ENCODE results near the gene MAD1L1.

- TF ChIP-seq CTCF (conservative IDR thresholded peaks at IDR 0.05) (no peak), EZH2 (IDR thresholded peaks at IDR 0.05; ENCODE audit: low read depth) (no peak)
Measured at GRCh38 chr7:1977876-1978441, 254.8 kb downstream of the MAD1L1 start.

Data from PC-9 (cell line).